ENCODE results near the gene TXNIP. TPM values are rescaled to one million over a fixed set of nuclear protein-coding genes. Genes with fewer than 3 reads are reported as not detected.

TXNIP gene
- total RNA-seq, 1 donor from 2014 or later = 107 TPM

DNA sequence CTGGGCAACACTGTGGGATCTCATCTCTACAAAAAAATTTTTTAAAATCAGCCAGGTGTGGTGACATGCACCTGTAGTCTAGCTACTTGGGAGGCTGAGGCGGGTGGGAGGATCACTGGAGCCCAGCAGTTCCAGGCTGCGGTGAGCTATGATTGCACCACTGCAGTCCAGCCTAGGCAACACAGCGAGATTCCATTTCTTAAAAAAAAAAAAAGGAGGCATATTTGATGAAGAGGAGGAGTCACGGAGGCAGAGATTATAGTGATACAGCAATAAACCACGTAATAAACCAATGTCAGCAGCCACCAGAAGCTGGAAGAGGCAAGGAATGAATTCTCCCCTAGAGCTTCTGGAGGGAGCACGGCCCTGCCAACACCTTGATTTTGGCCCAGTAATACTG lies 42.5 kb downstream of the TXNIP start:
- Mint-ChIP-seq H3K27me3 (ENCODE audit: unreplicated experiment) (peaks cover 3% of the 10 kb centered on the region), H3K36me3 (ENCODE audit: low read depth, unreplicated experiment) (peaks cover 16% of the 10 kb centered on the region), H3K9me3 (ENCODE audit: unreplicated experiment) (no peaks in the 10 kb centered on the region), H3K4me3 (ENCODE audit: unreplicated experiment) (no peak overlapping the region), H3K27ac (ENCODE audit: unreplicated experiment) (no peak overlapping the region), H3K4me1 (ENCODE audit: unreplicated experiment) (peaks cover 47% of the 10 kb centered on the region)
- no peak for DNase-seq (ENCODE audit: low spot score)
- TF ChIP-seq, protein P1, sequence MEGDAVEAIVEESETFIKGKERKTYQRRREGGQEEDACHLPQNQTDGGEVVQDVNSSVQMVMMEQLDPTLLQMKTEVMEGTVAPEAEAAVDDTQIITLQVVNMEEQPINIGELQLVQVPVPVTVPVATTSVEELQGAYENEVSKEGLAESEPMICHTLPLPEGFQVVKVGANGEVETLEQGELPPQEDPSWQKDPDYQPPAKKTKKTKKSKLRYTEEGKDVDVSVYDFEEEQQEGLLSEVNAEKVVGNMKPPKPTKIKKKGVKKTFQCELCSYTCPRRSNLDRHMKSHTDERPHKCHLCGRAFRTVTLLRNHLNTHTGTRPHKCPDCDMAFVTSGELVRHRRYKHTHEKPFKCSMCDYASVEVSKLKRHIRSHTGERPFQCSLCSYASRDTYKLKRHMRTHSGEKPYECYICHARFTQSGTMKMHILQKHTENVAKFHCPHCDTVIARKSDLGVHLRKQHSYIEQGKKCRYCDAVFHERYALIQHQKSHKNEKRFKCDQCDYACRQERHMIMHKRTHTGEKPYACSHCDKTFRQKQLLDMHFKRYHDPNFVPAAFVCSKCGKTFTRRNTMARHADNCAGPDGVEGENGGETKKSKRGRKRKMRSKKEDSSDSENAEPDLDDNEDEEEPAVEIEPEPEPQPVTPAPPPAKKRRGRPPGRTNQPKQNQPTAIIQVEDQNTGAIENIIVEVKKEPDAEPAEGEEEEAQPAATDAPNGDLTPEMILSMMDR (IDR thresholded peaks at IDR 0.05; ENCODE audit: unreplicated experiment) = no peak

DNA sequence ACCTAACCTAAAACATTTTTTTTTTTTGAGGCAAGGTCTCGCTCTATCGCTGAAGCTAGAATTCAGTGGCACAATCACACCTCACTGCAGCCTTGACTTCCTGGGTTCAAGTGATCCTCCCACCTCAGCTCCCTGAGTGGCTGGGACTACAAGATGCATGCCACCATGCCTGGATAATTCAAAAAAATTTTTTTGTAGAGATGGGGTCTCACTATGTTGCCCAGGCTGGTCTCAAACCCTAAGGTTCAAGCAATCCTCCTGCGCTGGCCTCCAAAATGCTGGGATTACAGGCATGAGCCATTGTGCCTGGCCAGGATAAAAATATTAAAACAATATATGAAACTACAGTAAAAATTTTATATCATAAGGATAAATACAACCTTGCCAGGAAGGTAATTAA lies 43.5 kb downstream of the TXNIP start:
- Mint-ChIP-seq H3K27ac (ENCODE audit: unreplicated experiment) (no peak overlapping the region), H3K36me3 (ENCODE audit: low read depth, unreplicated experiment) (peaks cover 21% of the 10 kb centered on the region), H3K4me1 (ENCODE audit: unreplicated experiment) (peaks cover 39% of the 10 kb centered on the region), H3K27me3 (ENCODE audit: unreplicated experiment) (peaks cover 2% of the 10 kb centered on the region), H3K4me3 (ENCODE audit: unreplicated experiment) (no peak overlapping the region), H3K9me3 (ENCODE audit: unreplicated experiment) (no peaks in the 10 kb centered on the region)
- DNase-seq (ENCODE audit: low spot score) = no peak
- TF ChIP-seq, protein P1 (IDR thresholded peaks at IDR 0.05; ENCODE audit: unreplicated experiment) = no peak

DNA sequence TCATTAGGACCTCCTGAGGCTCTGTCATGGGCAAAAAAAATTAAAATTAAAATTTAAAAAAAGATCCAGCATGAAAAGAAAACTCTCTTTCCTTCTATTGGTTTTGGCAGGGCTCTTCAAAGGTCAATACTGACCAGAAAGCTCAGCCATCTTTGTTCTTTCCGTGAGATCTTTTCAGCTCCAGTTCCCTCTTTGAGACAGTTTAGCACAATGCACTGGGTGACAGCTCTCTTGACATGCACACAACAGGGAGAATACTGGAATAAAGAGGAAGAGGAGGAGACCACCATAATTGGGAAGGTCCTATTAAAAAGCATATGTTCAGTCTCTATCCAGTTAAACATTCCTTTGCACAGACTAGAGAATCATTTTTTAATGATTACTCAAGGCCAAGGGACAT lies 44.9 kb downstream of the TXNIP start:
- TF ChIP-seq, protein P1 (IDR thresholded peaks at IDR 0.05; ENCODE audit: unreplicated experiment) = no peak
- DNase-seq (ENCODE audit: low spot score) = no peak
- H3K36me3 Mint-ChIP-seq (ENCODE audit: low read depth, unreplicated experiment) = peaks cover 30% of the 10 kb centered on the region
- H3K9me3 Mint-ChIP-seq (ENCODE audit: unreplicated experiment) = no peaks in the 10 kb centered on the region
- peaks cover 30% of the 10 kb centered on the region for H3K4me1 Mint-ChIP-seq (ENCODE audit: unreplicated experiment)
- H3K27me3 Mint-ChIP-seq (ENCODE audit: unreplicated experiment) = peaks cover 2% of the 10 kb centered on the region
- no peak overlapping the region for H3K27ac Mint-ChIP-seq (ENCODE audit: unreplicated experiment)
- H3K4me3 Mint-ChIP-seq (ENCODE audit: unreplicated experiment) = peak overlapping the region; percentile 58

DNA sequence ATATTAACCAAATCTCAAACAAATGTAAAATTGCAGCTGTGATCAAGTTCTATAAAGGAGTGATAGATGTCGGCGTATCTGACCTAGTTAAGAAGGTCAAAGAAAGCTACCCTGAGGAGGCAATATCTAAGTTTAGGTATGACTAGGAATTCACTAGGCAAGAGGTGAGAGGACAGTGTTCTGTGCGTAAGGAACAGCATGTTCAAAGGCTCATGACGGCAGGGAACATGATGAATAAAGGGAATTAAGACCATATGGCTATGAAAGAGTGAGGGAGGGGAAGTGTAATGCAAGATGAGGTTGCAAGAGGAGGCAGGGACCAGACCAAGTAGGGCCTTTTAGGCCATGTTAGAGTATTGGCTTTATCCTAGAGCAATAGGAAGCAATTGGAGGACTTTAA lies 47.2 kb downstream of the TXNIP start:
- Mint-ChIP-seq H3K4me3 (ENCODE audit: unreplicated experiment) (no peak overlapping the region), H3K27me3 (ENCODE audit: unreplicated experiment) (no peaks in the 10 kb centered on the region), H3K27ac (ENCODE audit: unreplicated experiment) (no peak overlapping the region)

DNA sequence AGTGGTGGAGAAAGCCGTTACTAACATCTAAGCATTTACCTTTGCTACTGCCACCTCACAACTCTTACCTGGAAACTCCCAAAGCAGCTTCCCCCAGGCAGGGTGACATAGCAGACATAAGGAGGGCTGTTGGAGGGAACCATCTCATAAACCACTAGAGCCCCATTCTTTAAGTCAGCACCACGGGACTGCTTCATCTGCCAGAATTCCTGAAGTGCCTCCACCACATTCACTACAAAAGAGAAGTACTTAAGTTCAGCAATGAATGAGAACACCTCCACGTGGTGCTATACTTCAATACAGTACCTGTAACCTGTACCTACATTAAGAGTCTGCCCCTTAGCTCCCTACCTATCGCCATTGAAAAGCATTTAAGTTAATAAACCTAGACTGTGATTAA lies 48.8 kb downstream of the TXNIP start:
- DNase-seq (ENCODE audit: low spot score) = no peak
- TF ChIP-seq, protein P1 (IDR thresholded peaks at IDR 0.05; ENCODE audit: unreplicated experiment) = no peak
- no peak overlapping the region for H3K27ac Mint-ChIP-seq (ENCODE audit: unreplicated experiment)
- H3K9me3 Mint-ChIP-seq (ENCODE audit: unreplicated experiment) = no peaks in the 10 kb centered on the region
- no peaks in the 10 kb centered on the region for H3K27me3 Mint-ChIP-seq (ENCODE audit: unreplicated experiment)
- peaks cover 4% of the 10 kb centered on the region for H3K4me1 Mint-ChIP-seq (ENCODE audit: unreplicated experiment)
- no peak overlapping the region for H3K4me3 Mint-ChIP-seq (ENCODE audit: unreplicated experiment)
- H3K36me3 Mint-ChIP-seq (ENCODE audit: low read depth, unreplicated experiment) = peaks cover 46% of the 10 kb centered on the region

More for the DNA sequence above, 47.2 kb downstream of the TXNIP start:
- DNase-seq (ENCODE audit: low spot score) = no peak
- Mint-ChIP-seq H3K9me3 (ENCODE audit: unreplicated experiment) (no peaks in the 10 kb centered on the region), H3K36me3 (ENCODE audit: low read depth, unreplicated experiment) (peaks cover 35% of the 10 kb centered on the region), H3K4me1 (ENCODE audit: unreplicated experiment) (peaks cover 9% of the 10 kb centered on the region)
- TF ChIP-seq, protein P1 (IDR thresholded peaks at IDR 0.05; ENCODE audit: unreplicated experiment) = no peak
